HG02981 (cell line): Measurements from ENCODE around the gene SMG1.
"Not testable (repeated sequence)": the region's sequence is repeated elsewhere in the genome, so short reads cannot be mapped to it uniquely, and the experiment has no call there.

Experiments
- ATAC-seq: cut with Tn5 transposase; IDR thresholded peaks from one replicate; pipeline ENCODE4 v1.9.1; 2021; ENCODE audit warnings: mild to moderate bottlenecking, moderate library complexity; ENCODE audit not compliant: unreplicated experiment

The SMG1 gene

GRCh38 chr16:18925986-18926865, at the start of gene SMG1:
SMG1 (minus strand) TSS chr16:18926408; CDS start chr16:18926041, 367 bp downstream.
- peak; percentile 83 for ATAC-seq

- no peak for ATAC-seq
Observed at GRCh38 chr16:18975109-18975508, 48.9 kb upstream of the SMG1 start.

- ATAC-seq, result no peak
Observed at GRCh38 chr16:18969855-18970240, 43.6 kb upstream of the SMG1 start.

GRCh38 chr16:18969050-18969854, 43.0 kb upstream of the SMG1 start:
- peak; percentile 47 for ATAC-seq

- no peak for ATAC-seq
Observed at GRCh38 chr16:18966791-18967190, 40.6 kb upstream of the SMG1 start.

- no peak for ATAC-seq
Observed at GRCh38 chr16:18965555-18965954, 39.3 kb upstream of the SMG1 start.

GRCh38 chr16:18959031-18959505, 32.9 kb upstream of the SMG1 start:
- ATAC-seq, result no peak

- no peak for ATAC-seq
Observed at GRCh38 chr16:18958621-18959029, 32.4 kb upstream of the SMG1 start.

GRCh38 chr16:18956658-18957241, 30.5 kb upstream of the SMG1 start:
- not testable (repeated sequence) for ATAC-seq

GRCh38 chr16:18955874-18956580, 29.8 kb upstream of the SMG1 start:
- ATAC-seq, result peak; percentile 54

GRCh38 chr16:18953547-18953946, 27.3 kb upstream of the SMG1 start:
- no peak for ATAC-seq

GRCh38 chr16:18950469-18951185, 24.4 kb upstream of the SMG1 start:
- ATAC-seq, result no peak

GRCh38 chr16:18948372-18949020, 22.3 kb upstream of the SMG1 start:
- ATAC-seq, result no peak

GRCh38 chr16:18945233-18945632, 19.0 kb upstream of the SMG1 start:
- no peak for ATAC-seq

- no peak for ATAC-seq
Observed at GRCh38 chr16:18943414-18943813, 17.2 kb upstream of the SMG1 start.

- no peak for ATAC-seq
Observed at GRCh38 chr16:18942061-18942460, 15.9 kb upstream of the SMG1 start.

- no peak for ATAC-seq
Observed at GRCh38 chr16:18941471-18941870, 15.3 kb upstream of the SMG1 start.

GRCh38 chr16:18938986-18939385, 12.8 kb upstream of the SMG1 start:
- no peak for ATAC-seq

GRCh38 chr16:18937390-18937789, 11.2 kb upstream of the SMG1 start:
- no peak for ATAC-seq
